GM10248 (cell line): Measurements from ENCODE around the gene CYP27C1.

Source experiments
- CTCF ChIA-PET: fragments of 300-600 bp; sonication (Branson Sonifier 250); formaldehyde crosslinking; extraction: SDS; loops from one replicate; lab custom pipeline; 2021; ENCODE audit warnings: antibody characterized with exemption; lab: Yijun Ruan, JAX
- POLR2A ChIA-PET: fragments of 350-650 bp; sonication (Branson Sonifier 250); formaldehyde crosslinking; extraction: SDS; loops from one replicate; lab custom pipeline; 2020; ENCODE audit warnings: antibody characterized with exemption; lab: Yijun Ruan, JAX
- DNase-seq: peaks from one replicate; pipeline ENCODE4 v3.0.0; 2012; ENCODE audit errors: extremely low spot score
- TF ChIP-seq, protein P1 (sequence below): IDR thresholded peaks from 2 replicates; pipeline ENCODE4 v1.5.1; 2012; ENCODE audit warnings: mild to moderate bottlenecking, low read depth; ENCODE audit errors: extremely low read depth, missing control alignments, control extremely low read depth

CYP27C1 gene

DNA sequence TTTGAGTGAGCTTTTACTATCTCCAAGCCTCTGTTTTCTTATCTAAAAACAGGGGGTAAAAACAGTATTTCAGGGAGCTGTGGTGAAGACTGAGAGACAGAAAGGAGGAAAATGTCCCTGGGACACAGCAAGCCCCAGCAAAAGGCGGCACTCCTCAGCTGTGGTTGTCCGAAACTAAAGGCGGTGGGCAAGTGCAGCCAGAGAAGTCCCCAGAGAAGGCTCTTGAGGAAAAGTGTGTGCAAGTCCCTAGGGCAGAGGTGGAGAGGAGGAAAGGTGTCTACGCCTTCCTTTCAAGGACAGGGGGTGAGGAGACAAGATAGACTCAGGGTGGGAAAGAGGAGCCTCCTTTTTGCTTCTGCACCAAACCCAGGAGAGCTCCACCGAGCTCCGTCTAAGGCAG is 45.5 kb downstream of the CYP27C1 start:
- ChIA-PET CTCF (interaction anchor here (1.0 to 3.7 kb wide), 3 partner anchors 17 to 106 kb away, joined by 3 to 14 read pairs (median 6); no protein-coding TSS in a partner anchor), POLR2A (no interaction called here)
- TF ChIP-seq, protein P1, sequence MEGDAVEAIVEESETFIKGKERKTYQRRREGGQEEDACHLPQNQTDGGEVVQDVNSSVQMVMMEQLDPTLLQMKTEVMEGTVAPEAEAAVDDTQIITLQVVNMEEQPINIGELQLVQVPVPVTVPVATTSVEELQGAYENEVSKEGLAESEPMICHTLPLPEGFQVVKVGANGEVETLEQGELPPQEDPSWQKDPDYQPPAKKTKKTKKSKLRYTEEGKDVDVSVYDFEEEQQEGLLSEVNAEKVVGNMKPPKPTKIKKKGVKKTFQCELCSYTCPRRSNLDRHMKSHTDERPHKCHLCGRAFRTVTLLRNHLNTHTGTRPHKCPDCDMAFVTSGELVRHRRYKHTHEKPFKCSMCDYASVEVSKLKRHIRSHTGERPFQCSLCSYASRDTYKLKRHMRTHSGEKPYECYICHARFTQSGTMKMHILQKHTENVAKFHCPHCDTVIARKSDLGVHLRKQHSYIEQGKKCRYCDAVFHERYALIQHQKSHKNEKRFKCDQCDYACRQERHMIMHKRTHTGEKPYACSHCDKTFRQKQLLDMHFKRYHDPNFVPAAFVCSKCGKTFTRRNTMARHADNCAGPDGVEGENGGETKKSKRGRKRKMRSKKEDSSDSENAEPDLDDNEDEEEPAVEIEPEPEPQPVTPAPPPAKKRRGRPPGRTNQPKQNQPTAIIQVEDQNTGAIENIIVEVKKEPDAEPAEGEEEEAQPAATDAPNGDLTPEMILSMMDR = no peak
- no peak for DNase-seq

DNA sequence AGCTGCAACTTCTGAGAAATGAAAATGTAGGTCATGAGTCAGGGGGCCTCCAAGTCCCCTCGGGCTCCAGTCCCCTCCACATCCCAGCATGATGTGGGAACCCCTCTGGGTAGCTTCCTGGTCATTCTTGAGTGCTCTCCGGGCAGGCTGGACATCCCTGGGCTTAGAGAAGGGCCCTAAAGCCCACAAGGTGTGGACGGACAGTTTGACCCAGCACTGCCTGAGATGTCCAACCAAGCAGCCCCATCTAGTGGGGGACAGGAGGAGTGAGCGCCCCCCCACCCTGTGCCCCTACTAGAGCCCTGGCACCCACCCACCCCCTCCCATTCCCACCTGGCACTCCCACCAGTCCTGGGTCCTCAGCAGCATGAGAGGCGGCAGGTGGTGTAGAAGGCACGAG is 46.0 kb downstream of the CYP27C1 start:
- CTCF ChIA-PET = interaction anchor here (1.0 to 3.7 kb wide), 6 partner anchors 8 to 305 kb away, joined by 3 to 14 read pairs (median 4); no protein-coding TSS in a partner anchor
- DNase-seq = peak; percentile 42
- POLR2A ChIA-PET = no interaction called here
- TF ChIP-seq, protein P1 = no peak

DNA sequence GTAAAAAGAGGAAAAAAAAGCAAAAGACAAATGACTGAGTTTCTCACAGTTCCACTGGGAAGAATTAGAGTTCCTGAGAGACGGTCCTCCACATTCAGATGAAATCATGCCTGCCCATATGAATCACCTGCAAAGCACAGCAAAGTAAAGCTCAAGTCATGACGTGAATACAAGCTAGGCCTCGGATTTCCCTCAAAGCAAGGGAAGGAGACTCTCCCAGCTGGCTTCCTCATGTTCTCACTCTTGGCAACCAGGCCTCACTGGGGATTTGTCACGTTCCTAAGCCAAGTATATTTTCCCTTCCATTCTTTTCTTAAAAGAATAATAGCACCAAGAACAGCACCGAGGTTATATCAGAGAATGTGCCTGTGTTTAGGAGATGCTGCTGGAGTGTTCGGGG is 47.0 kb downstream of the CYP27C1 start:
- no peak for DNase-seq

DNA sequence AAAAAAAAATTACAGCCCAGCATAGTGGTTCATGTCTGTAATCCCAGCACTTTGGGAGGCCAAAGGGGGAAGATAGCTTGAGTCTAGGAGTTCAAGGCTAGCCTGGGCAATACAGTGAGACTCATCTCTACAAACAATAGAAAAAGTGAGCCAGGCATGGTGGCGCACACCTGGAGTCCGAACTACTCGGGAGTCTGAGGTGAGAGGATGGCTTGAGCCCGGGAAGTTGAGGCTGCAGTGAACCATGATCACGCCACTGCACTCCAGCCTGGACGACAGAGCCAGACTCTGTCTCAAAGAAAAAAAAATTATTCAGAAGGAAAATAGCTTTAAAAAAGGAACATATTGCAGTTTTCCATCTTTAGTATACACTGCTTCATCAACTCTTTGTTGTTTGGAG is 47.8 kb downstream of the CYP27C1 start:
- ChIA-PET CTCF (interaction anchor here (0.9 to 3.7 kb wide), 4 partner anchors 10 to 307 kb away, joined by 3 to 14 read pairs (median 4); no protein-coding TSS in a partner anchor), POLR2A (no interaction called here)
- no peak for DNase-seq
- TF ChIP-seq, protein P1 = no peak

More for the DNA sequence above, 47.0 kb downstream of the CYP27C1 start:
- ChIA-PET CTCF (interaction anchor here (0.9 to 3.7 kb wide), 5 partner anchors 9 to 306 kb away, joined by 3 to 14 read pairs (median 3); no protein-coding TSS in a partner anchor), POLR2A (no interaction called here)
- TF ChIP-seq, protein P1 = no peak

DNA sequence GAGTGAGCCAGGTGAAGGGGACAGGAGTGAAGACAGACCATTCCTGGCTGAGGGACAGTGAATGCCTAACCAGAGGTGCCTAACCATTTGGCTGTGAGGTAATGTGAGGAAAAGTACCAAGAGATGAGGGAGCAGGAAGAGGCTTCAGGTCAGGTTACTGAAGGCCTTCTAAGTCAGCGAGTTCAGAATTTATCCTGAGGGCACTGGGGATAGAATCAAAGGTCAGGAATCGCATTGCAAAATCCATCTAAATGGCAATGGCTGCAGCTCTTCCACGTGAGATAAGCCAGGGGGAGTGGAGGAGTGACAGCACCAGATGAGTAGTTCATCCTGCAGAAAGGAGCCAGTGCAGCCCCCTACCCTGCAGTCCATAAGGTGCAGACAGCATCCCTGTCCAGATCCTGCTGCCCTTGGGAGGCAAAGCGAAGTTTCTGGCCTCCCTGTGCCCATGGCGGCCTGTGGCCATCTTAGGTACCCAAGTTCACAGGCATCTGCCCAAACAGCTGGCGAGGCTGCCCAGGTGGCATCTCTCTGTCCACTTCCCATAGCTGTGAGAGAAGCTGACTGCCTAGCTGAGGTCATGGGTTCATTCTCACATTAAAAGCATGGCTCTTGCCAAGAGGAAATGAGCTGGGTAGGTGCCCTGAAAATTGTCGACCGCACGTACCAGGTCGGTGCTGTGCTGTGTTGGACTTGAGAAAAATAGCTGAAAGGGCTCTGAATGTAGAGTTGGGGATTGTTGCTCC is 49.5 kb downstream of the CYP27C1 start:
- TF ChIP-seq, protein P1 = no peak
- DNase-seq = no peak
- ChIA-PET POLR2A (no interaction called here), CTCF (no interaction called here)

DNA sequence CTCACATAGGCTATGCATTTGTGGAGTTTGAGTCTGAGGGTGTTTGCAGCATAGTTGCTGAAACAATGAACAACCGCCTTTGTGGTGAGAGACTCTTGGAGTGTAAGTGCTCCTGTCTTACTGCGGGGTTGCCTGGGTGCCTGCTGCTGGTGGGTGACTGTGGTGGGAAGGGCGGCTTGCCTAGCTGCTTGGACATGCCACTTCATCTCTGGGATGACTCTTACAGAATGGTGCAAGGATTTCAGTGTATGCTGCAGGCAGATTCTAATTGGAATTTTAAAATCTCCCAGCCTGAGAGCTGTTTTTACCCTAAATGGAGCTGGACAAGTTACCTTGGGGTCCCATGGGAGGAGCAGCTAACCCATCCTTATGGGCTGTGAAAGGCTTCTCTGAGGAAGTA is 50.1 kb downstream of the CYP27C1 start:
- TF ChIP-seq, protein P1 = no peak
- DNase-seq = no peak
- POLR2A ChIA-PET = no interaction called here
- CTCF ChIA-PET = no interaction called here
